K562 (cell line): Measurements from ENCODE around the gene SND1. TPM values are rescaled to one million over a fixed set of nuclear protein-coding genes. Genes with fewer than 3 reads are reported as not detected.

Experiments used
- ATAC-seq: fragments of 200-7000 bp; cut with Tn5 transposase; 3 replicates; pipeline ENCODE4 v1.9.1; 2020; ENCODE audit warnings: moderate library complexity
- BruUV-seq: library from RNA; stranded (reverse); fragments of 400-500 nt; replicated peaks from 2 replicates; lab custom pipeline; 2021; lab: Mats Ljungman, UMichigan
- CTCF ChIA-PET: fragments of 300-600 bp; formaldehyde crosslinking; extraction: SDS; loops from one replicate; lab custom pipeline; 2021; ENCODE audit warnings: low intra/inter-chr PET ratio; lab: Yijun Ruan, JAX
- POLR2A ChIA-PET: fragments of 300-600, 350-650 bp; sonication (Branson Sonifier 250); formaldehyde crosslinking; extraction: SDS; loops from one replicate; lab custom pipeline; 2021; ENCODE audit warnings: antibody characterized with exemption, inconsistent platforms; lab: Yijun Ruan, JAX
- DNase-seq, 4 experiments: peaks; one replicate each; pipeline versions ENCODE4 v3.0.0 to v3.0.0-alpha.2; 2011 to 2018; ENCODE audit warnings: low spot score in 3 of 4, mixed read lengths in 3 of 4; ENCODE audit errors: extremely low read depth in 1 of 4
- FAIRE-seq: peaks from 2 replicates; lab custom pipeline; 2011; peaks lifted over from hg19 to GRCh38; lab: Jason Lieb, UNC
- H2AFZ ChIP-seq: 2 replicates; pipeline ENCODE4 v1.6.0; 2011; ENCODE audit warnings: low read depth, low read length, control low read depth, inconsistent platforms
- H3K27ac ChIP-seq: fragments of 200-600 bp; 3 replicates; pipeline ENCODE4 v1.8.0; 2011; ENCODE audit warnings: low read depth, mild to moderate bottlenecking, control low read depth, inconsistent platforms, low read length, moderate library complexity, mixed read lengths; ENCODE audit errors: extremely low read depth
- H3K27me3 ChIP-seq, 2 experiments: fragments of 300-600 bp in 1 of 2; 2 replicates in 1 of 2; 3 replicates in 1 of 2; pipeline versions ENCODE4 v1.6.0 to v1.8.0; 2011; ENCODE audit warnings: inconsistent platforms in 2 of 2, low read length in 2 of 2, mild to moderate bottlenecking in 1 of 2, mixed read lengths in 1 of 2, moderate library complexity in 1 of 2; ENCODE audit not compliant: control insufficient read depth in 2 of 2, insufficient read depth in 2 of 2
- H3K36me3 ChIP-seq: fragments of 300-600 bp; 3 replicates; pipeline ENCODE4 v1.8.0; 2011; ENCODE audit warnings: mild to moderate bottlenecking, low read length, inconsistent platforms; ENCODE audit not compliant: control insufficient read depth, insufficient read depth
- H3K4me1 ChIP-seq, 2 experiments: fragments of 200-600 bp in 1 of 2; replicated peaks in 1 of 2; 2 replicates in 1 of 2; 3 replicates in 1 of 2; pipeline versions ENCODE4 v1.5.1 to v1.8.0; 2011; ENCODE audit warnings: inconsistent platforms in 2 of 2, low read length in 2 of 2, mild to moderate bottlenecking in 1 of 2, mixed read lengths in 1 of 2, moderate library complexity in 1 of 2; ENCODE audit not compliant: control insufficient read depth in 2 of 2, insufficient read depth in 2 of 2
- H3K4me2 ChIP-seq: 2 replicates; pipeline ENCODE4 v1.6.1; 2011; ENCODE audit warnings: low read length, control low read depth, inconsistent platforms, mixed read lengths; ENCODE audit not compliant: insufficient read depth
- H3K4me3 ChIP-seq: fragments of 200-600 bp; sonication (generic), shearing (Covaris generic); 2 replicates; pipeline ENCODE4 v1.5.1; 2016; ENCODE audit warnings: control low read depth, inconsistent platforms
- H3K79me2 ChIP-seq: fragments of 200-600 bp; 3 replicates; pipeline ENCODE4 v1.8.0; 2011; ENCODE audit warnings: low read length, inconsistent platforms; ENCODE audit not compliant: control insufficient read depth, insufficient read depth
- H3K9ac ChIP-seq, 2 experiments: 2 replicates each; pipeline versions ENCODE4 v1.6.0 to v1.6.1; 2011; ENCODE audit warnings: low read depth in 2 of 2, low read length in 2 of 2, control low read depth in 1 of 2, inconsistent platforms in 1 of 2, mild to moderate bottlenecking in 1 of 2, mixed read lengths in 1 of 2; ENCODE audit not compliant: insufficient read depth in 1 of 2
- H3K9me1 ChIP-seq: one replicate; pipeline ENCODE4 v1.6.0; 2011; ENCODE audit warnings: inconsistent platforms, mild to moderate bottlenecking, low read length, moderate library complexity; ENCODE audit not compliant: control insufficient read depth, insufficient read depth
- H3K9me3 ChIP-seq: replicated peaks from 2 replicates; pipeline ENCODE4 v1.5.1; 2011; ENCODE audit warnings: low read depth, low read length, inconsistent platforms; ENCODE audit not compliant: control insufficient read depth, insufficient read depth
- H4K20me1 ChIP-seq: replicated peaks from 2 replicates; pipeline ENCODE4 v1.6.1; 2011; ENCODE audit warnings: low read length, inconsistent platforms, mixed read lengths; ENCODE audit not compliant: control insufficient read depth, insufficient read depth
- POLR2AphosphoS2 ChIP-seq: IDR thresholded peaks from 2 replicates; pipeline ENCODE4 v1.6.1; 2012; ENCODE audit warnings: low read length, improper control_type of control experiment
- RBM22 ChIP-seq: fragments of 200-400 bp; formaldehyde crosslinking; IDR thresholded peaks from 2 replicates; pipeline ENCODE4 v1.6.1; 2018; ENCODE audit warnings: low read length, low read depth; ENCODE audit not compliant: poor library complexity, severe bottlenecking
- ZNF24 ChIP-seq: fragments of 450-650 bp; IDR thresholded peaks from 2 replicates; pipeline ENCODE4 v1.6.1; 2016
- ZSCAN29 ChIP-seq: fragments of 450-650 bp; IDR thresholded peaks from 2 replicates; pipeline ENCODE4 v1.6.1; 2017
- WGBS: fragments of 100-300 bp; shearing (Covaris generic); methylation state at CpG from one replicate; pipeline ENCODE4 v1.1.6; 2016; ENCODE audit warnings: low coverage, mixed read lengths; ENCODE audit not compliant: insufficient coverage; ENCODE audit errors: missing lambda C conversion rate; 5-methylcytosine and 5-hydroxymethylcytosine counted together
- in situ Hi-C: fragments of 300-500 bp; cut with MboI; formaldehyde crosslinking; loops from 4 replicates; pipeline ENCODE4 v1.15.0; 2018; ENCODE audit warnings: inconsistent platforms, mixed read lengths
- intact Hi-C: fragments of 100-400 bp; cut with micrococcal nuclease; formaldehyde crosslinking; loops from 2 replicates; pipeline ENCODE4 v1.14.2; 2022
- polyA plus RNA-seq, 8 experiments: library from polyadenylated mRNA; depleted of rRNA in 4 of 8; stranded (reverse) in 5 of 8; unstranded in 3 of 8; fragments of >200 nt; fragmentation: Nextera tagmentation in 2 of 8; fragmentation: Illumina TruSeq in 1 of 8; extraction: Ambion mirVana in 2 of 8; extraction: Trizol in 1 of 8; gene quantifications; 2 replicates each; pipeline versions ENCODE4 v1.2.1 to v1.2.3, GENCODE V29; 2011 to 2014; ENCODE audit warnings: inconsistent platforms in 1 of 8, missing spikeins in 1 of 8
- total RNA-seq, 7 experiments: library from RNA; depleted of rRNA in 6 of 7; stranded (reverse); fragments of >200 nt in 6 of 7; fragmentation: Illumina TruSeq in 2 of 7; extraction: Trizol in 2 of 7; gene quantifications; 2 replicates each; pipeline versions ENCODE4 v1.2.1 to v1.2.3, GENCODE V29; 2011 to 2021; ENCODE audit warnings: low replicate concordance in 1 of 7

The SND1 gene
- total and polyA plus RNA-seq, 9 of the 15 experiments (the other 6 are each of a cell fraction or from before 2014, with no cell fraction given), result 46.5 to 307 (median 191) TPM

GRCh38 chr7:128092221-128092620, 440.2 kb downstream of the SND1 start:
- ChIA-PET POLR2A (interaction anchor here (0.7 to 1.6 kb wide), 3 partner anchors 8 to 464 kb away, joined by 3 to 7 read pairs (median 3); no protein-coding TSS in a partner anchor), CTCF (no interaction called here)
- Histone ChIP-seq H3K9me3 (no peaks in the 10 kb centered on the region), H3K4me1 (no peaks in the 10 kb centered on the region), H3K4me2 (no peak overlapping the region), H3K27me3 (no peaks in the 10 kb centered on the region), H3K79me2 (no peaks in the 10 kb centered on the region), H2AFZ (no peak overlapping the region), H3K4me3 (no peak overlapping the region), H3K27ac (no peak overlapping the region), H3K9ac (no peak overlapping the region), H3K9me1 (peaks cover 5% of the 10 kb centered on the region), H3K36me3 (peaks cover 89% of the 10 kb centered on the region), H4K20me1 (no peaks in the 10 kb centered on the region)
- FAIRE-seq (no peak), DNase-seq (no peak), ATAC-seq (no peak)
- intact Hi-C loops (no loop called here), in situ Hi-C loops (no loop called here)
- 94% methylated on average over 5 of the region's 5 CpGs for WGBS
- no peak for TF ChIP-seq ZNF24
- TF ChIP-seq RBM22, result peak; percentile 6
- TSS peak; percentile 36 for BruUV-seq

DNA sequence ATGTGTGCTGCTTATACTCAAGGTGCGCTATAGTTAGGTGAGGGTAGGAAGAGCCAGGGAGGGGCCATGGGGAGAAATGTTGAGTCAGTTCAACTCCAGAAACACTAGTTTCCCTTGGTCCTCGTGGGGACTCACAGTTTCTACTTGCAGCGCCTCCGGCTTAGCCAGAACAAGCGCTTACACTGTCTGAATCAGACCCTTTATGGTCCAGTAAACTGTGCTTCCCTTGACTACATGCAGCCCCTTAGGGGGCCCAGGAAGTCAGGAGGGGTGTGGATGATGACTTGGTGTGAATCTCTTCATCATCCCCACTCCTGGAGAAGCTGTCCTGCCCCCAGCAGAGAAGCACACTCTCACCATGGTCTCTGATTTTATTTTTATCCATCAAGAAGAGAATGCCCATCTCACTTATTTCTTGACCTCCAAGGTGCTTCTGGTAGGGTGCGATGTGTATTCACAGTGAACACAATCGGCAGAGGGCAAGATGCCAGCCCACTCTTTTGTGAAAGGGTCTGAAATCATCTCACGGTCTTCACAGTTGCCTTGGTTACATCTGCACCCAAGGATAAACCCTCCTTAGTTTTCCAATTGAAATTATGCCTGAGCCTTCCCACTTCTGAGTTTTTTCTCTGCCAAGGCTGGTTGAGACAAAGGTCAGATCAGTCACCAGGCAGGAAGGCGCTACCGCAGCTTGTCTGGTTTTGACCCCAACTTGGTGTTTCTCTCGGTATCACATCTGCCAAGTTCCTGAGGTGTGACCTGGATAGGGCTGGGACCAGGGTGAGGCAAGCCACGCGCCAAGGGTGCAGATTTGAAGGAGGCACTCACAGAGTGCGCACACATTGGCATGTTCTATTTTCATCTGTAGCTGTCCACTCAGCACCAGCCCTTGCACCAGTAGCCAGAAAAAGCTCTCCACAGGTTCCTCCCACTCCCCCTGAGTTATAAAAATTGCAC, 441.9 kb downstream of the SND1 start:
- no peak for FAIRE-seq
- CTCF ChIA-PET, result no interaction called here
- H3K4me1 ChIP-seq, result peaks cover 3 to 7% of the 10 kb centered on the region in 2 experiments; a peak in 3 of 5 replicates
- no peak overlapping the region for H3K27ac ChIP-seq
- peaks cover 5% of the 10 kb centered on the region for H3K9me1 ChIP-seq
- TF ChIP-seq POLR2AphosphoS2 (peak; percentile 29; the same call in 1 of the 2 replicates), ZSCAN29 (no peak)
- TF ChIP-seq, all 486 proteins: peak for 1
- Histone ChIP-seq H3K27me3 (no peaks in the 10 kb centered on the region), H3K36me3 (peaks cover 76% of the 10 kb centered on the region), H3K79me2 (no peaks in the 10 kb centered on the region), H2AFZ (no peak overlapping the region), H3K4me3 (no peak overlapping the region), H4K20me1 (no peaks in the 10 kb centered on the region), H3K9me3 (no peaks in the 10 kb centered on the region), H3K9ac (0 out of 4 replicates have a peak overlapping the region, but pooled peaks of 1 of the 2 experiments have one; percentile 8), H3K4me2 (no peak overlapping the region)
- no peak for DNase-seq
- intact Hi-C loops, result no loop called here
- no TSS peak for BruUV-seq
- in situ Hi-C loops, result no loop called here
- POLR2A ChIA-PET, result interaction anchor here (0.6 to 1.3 kb wide), 3 partner anchors 15 to 153 kb away, joined by 3 read pairs; no protein-coding TSS in a partner anchor
- WGBS, result 92% methylated on average over 14 of the region's 14 CpGs
- no peak for ATAC-seq
